Measurements from ENCODE around the gene CFAP299. TPM values are rescaled to one million over a fixed set of nuclear protein-coding genes. Genes with fewer than 3 reads are reported as not detected.

The CFAP299 gene
- 0.09 and 0.54 TPM in 2 replicates for total RNA-seq

GRCh38 chr4:80335554-80336358 lies at the start of gene CFAP299:
Gene CFAP299, plus strand, starts transcription at chr4:80335730.

Other genes with a start within 250 kb of the CFAP299 start
- 0.19 and 0.81 TPM in 2 replicates for gene PRDM8, start 138.2 kb upstream of the CFAP299 start, total RNA-seq
- gene FGF5, start 69.1 kb upstream of the CFAP299 start, total RNA-seq = 1.7 and 3.5 TPM in 2 replicates

Data from endothelial cell of coronary artery (primary cell).